ENCODE results near the gene FHIP1B. TPM values are rescaled to one million over a fixed set of nuclear protein-coding genes. Genes with fewer than 3 reads are reported as not detected.
"Not testable (repeated sequence)": the region's sequence is repeated elsewhere in the genome, so short reads cannot be mapped to it uniquely, and the experiment has no call there.

The FHIP1B gene
- 15.7 and 20.1 TPM in 2 replicates for total RNA-seq (2014; rRNA removed; shearing (Covaris generic))
- total RNA-seq (2022): 19.9 and 21.2 TPM in 2 replicates
- percentile 67 among the genes with signal in this experiment for Bru-seq, nascent RNA
- BruChase-seq, experiment 1, labeled RNA remaining after a 6-hour chase: percentile 55 among the genes with signal in this experiment
- percentile 67 among the genes with signal in this experiment for BruChase-seq, experiment 2, labeled RNA remaining after a 2-hour chase
- long read RNA-seq, transcript FAM160A2-201 (12 exons, 3,481 nt): major isoform, 7 of 33 reads
- long read RNA-seq, transcript FAM160A2-202 (12 exons, 3,354 nt): minor isoform, 6 of 33 reads
- long read RNA-seq, partial matches to known transcripts: 1 of 33 reads
- long read RNA-seq, other reads (novel, unspliced or antisense): 17 of 33 reads

- peak within 1 kb of the TSS; percentile 86 for H3K4me3 ChIP-seq (ENCODE audit: low read depth, low read length, poor library complexity, severe bottlenecking)
- no peaks in the 10 kb centered on the region for H3K9me2 ChIP-seq (ENCODE audit: insufficient read depth, low read length)
- peak within 1 kb of the TSS; percentile 88 for H3K4me2 ChIP-seq (ENCODE audit: low read length)
- no peaks in the 10 kb centered on the region for H3K9me3 ChIP-seq (ENCODE audit: low read length)
- H3K36me3 ChIP-seq (ENCODE audit: insufficient read depth, low read length): no peaks in the 10 kb centered on the region
- no TSS peak for BruUV-seq (replicated peaks)
- ChIA-PET CTCF (ENCODE audit: unreplicated experiment) (interaction anchor here (0.7 kb wide), 1 partner anchor 128 kb away, joined by 3 read pairs; no protein-coding TSS in a partner anchor), POLR2A (interaction anchor here (1.3 to 1.8 kb wide), 4 partner anchors 10 to 159 kb away, joined by 3 to 6 read pairs (median 4); no protein-coding TSS in a partner anchor)
- peak within 1 kb of the TSS; percentile 95 for H2AFZ ChIP-seq (ENCODE audit: low read length)
- H3K4me1 ChIP-seq (ENCODE audit: insufficient read depth, low read length, poor library complexity, severe bottlenecking): peaks cover 35% of the 10 kb centered on the region
- H4K20me1 ChIP-seq (ENCODE audit: insufficient read depth, low read length): no peaks in the 10 kb centered on the region; the same call in 1 of the 2 replicates
- intact Hi-C loops (cut with micrococcal nuclease; ENCODE audit: unreplicated experiment): loop anchor here (1.0 to 10.0 kb wide), 4 partner anchors 200 to 690 kb away; partner anchors contain the start of genes MRPL17, OR2D3, TRIM22 and TRIM5
- H3K79me2 ChIP-seq (ENCODE audit: insufficient read depth, low read depth, low read length): peaks cover 19% of the 10 kb centered on the region; the same call in 1 of the 2 replicates
- TF ChIP-seq EZH2phosphoT487 (IDR thresholded peaks at IDR 0.05; ENCODE audit: borderline replicate concordance, low read depth, low read length) (no peak), CTCF (conservative IDR thresholded peaks at IDR 0.05; ENCODE audit: low read length) (no peak)
- DNase-seq (ENCODE audit: low spot score): peak; percentile 100
- H3K27ac ChIP-seq (ENCODE audit: low read depth, low read length, poor library complexity, severe bottlenecking): peak within 1 kb of the TSS; percentile 49
These were observed at the start of gene FHIP1B for GRCh38 chr11:6234387-6235107. FHIP1B (minus strand) TSS chr11:6234636; CDS start chr11:6224516, 10,120 bp downstream.

- no peak overlapping the region for H3K27ac ChIP-seq (ENCODE audit: low read depth, low read length, poor library complexity, severe bottlenecking)
- H3K4me2 ChIP-seq (ENCODE audit: low read length): no peak overlapping the region
- POLR2A ChIA-PET: no interaction called here
- H3K4me1 ChIP-seq (ENCODE audit: insufficient read depth, low read length, poor library complexity, severe bottlenecking): no peaks in the 10 kb centered on the region
- no peaks in the 10 kb centered on the region for H3K9me2 ChIP-seq (ENCODE audit: insufficient read depth, low read length)
- H4K20me1 ChIP-seq (ENCODE audit: insufficient read depth, low read length): no peaks in the 10 kb centered on the region
- BruUV-seq (replicated peaks): no TSS peak
- no peak overlapping the region for H2AFZ ChIP-seq (ENCODE audit: low read length)
- no peaks in the 10 kb centered on the region for H3K9me3 ChIP-seq (ENCODE audit: low read length)
- TF ChIP-seq EZH2phosphoT487 (IDR thresholded peaks at IDR 0.05; ENCODE audit: borderline replicate concordance, low read depth, low read length) (no peak), CTCF (conservative IDR thresholded peaks at IDR 0.05; ENCODE audit: low read length) (no peak)
- no peaks in the 10 kb centered on the region for H3K36me3 ChIP-seq (ENCODE audit: insufficient read depth, low read length)
- CTCF ChIA-PET (ENCODE audit: unreplicated experiment): no interaction called here
- no peaks in the 10 kb centered on the region for H3K79me2 ChIP-seq (ENCODE audit: insufficient read depth, low read depth, low read length)
- intact Hi-C loops (cut with micrococcal nuclease; ENCODE audit: unreplicated experiment): no loop called here
- DNase-seq (ENCODE audit: low spot score): no peak
- no peak overlapping the region for H3K4me3 ChIP-seq (ENCODE audit: low read depth, low read length, poor library complexity, severe bottlenecking)
These were observed 49.1 kb upstream of the FHIP1B start for GRCh38 chr11:6283453-6284023.

- CTCF ChIA-PET (ENCODE audit: unreplicated experiment); H3K9me2 ChIP-seq (ENCODE audit: insufficient read depth, low read length); H4K20me1 ChIP-seq (ENCODE audit: insufficient read depth, low read length); H2AFZ ChIP-seq (ENCODE audit: low read length); DNase-seq (ENCODE audit: low spot score); H3K79me2 ChIP-seq (ENCODE audit: insufficient read depth, low read depth, low read length); H3K9me3 ChIP-seq (ENCODE audit: low read length); H3K4me1 ChIP-seq (ENCODE audit: insufficient read depth, low read length, poor library complexity, severe bottlenecking); H3K4me3 ChIP-seq (ENCODE audit: low read depth, low read length, poor library complexity, severe bottlenecking); intact Hi-C loops (cut with micrococcal nuclease; ENCODE audit: unreplicated experiment); H3K27ac ChIP-seq (ENCODE audit: low read depth, low read length, poor library complexity, severe bottlenecking); H3K4me2 ChIP-seq (ENCODE audit: low read length); H3K36me3 ChIP-seq (ENCODE audit: insufficient read depth, low read length); POLR2A ChIA-PET; BruUV-seq (replicated peaks): not testable (repeated sequence)
These were observed 46.4 kb upstream of the FHIP1B start for GRCh38 chr11:6280809-6281208.
